HepG2 (cell line): ENCODE measurements around the gene VWA7. TPM values are rescaled to one million over a fixed set of nuclear protein-coding genes. Genes with fewer than 3 reads are reported as not detected.

ENCODE experiments used
- CAMTA2 ChIP-seq: sonication (generic); formaldehyde crosslinking; IDR thresholded peaks from 2 replicates; pipeline ENCODE4 v1.4.0; 2020; ENCODE audit warnings: mild to moderate bottlenecking, missing genetic modification reagents, borderline replicate concordance
- DMAP1 ChIP-seq: IDR thresholded peaks from 2 replicates; pipeline ENCODE4 v1.6.1; 2016
- EEA1 ChIP-seq: sonication (generic); formaldehyde crosslinking; IDR thresholded peaks from 2 replicates; pipeline ENCODE4 v1.5.1; 2020; ENCODE audit warnings: mild to moderate bottlenecking, missing genetic modification reagents, borderline replicate concordance
- FOXA1 ChIP-seq, 2 experiments: fragments of 450-650 bp in 1 of 2; sonication (generic) in 1 of 2; formaldehyde crosslinking in 1 of 2; IDR thresholded peaks; 2 replicates each; pipeline versions ENCODE4 v1.4.0 to v1.6.1; 2016 to 2020; ENCODE audit warnings: missing genetic modification reagents in 1 of 2
- KLF12 ChIP-seq: sonication (generic); formaldehyde crosslinking; IDR thresholded peaks from 2 replicates; pipeline ENCODE4 v1.4.0; 2020; ENCODE audit warnings: missing genetic modification reagents, borderline replicate concordance
- MYC ChIP-seq: sonication (generic); formaldehyde crosslinking; IDR thresholded peaks from 2 replicates; pipeline ENCODE4 v1.9.0; 2021; ENCODE audit warnings: missing genetic modification reagents, borderline replicate concordance
- NFIC ChIP-seq: IDR thresholded peaks from 2 replicates; pipeline ENCODE4 v1.6.1; 2012; ENCODE audit warnings: mild to moderate bottlenecking, low read length, inconsistent platforms
- NFKBIZ ChIP-seq: IDR thresholded peaks from 2 replicates; pipeline ENCODE4 v1.6.1; 2018; ENCODE audit warnings: missing genetic modification reagents, missing compliant biosample characterization
- POLR2A ChIP-seq, 2 experiments: IDR thresholded peaks; 2 replicates each; pipeline ENCODE4 v1.6.1; 2011; ENCODE audit warnings: low read depth in 2 of 2, low read length in 2 of 2, mild to moderate bottlenecking in 1 of 2, moderate library complexity in 1 of 2; ENCODE audit not compliant: insufficient read depth in 1 of 2
- RAD21 ChIP-seq: fragments of 450-650 bp; formaldehyde crosslinking; IDR thresholded peaks from 2 replicates; pipeline ENCODE4 v1.5.0; 2020; ENCODE audit warnings: mild to moderate bottlenecking
- RXRA ChIP-seq: sonication (generic); formaldehyde crosslinking; IDR thresholded peaks from 2 replicates; pipeline ENCODE4 v1.5.1; 2020; ENCODE audit warnings: missing genetic modification reagents
- RXRB ChIP-seq: IDR thresholded peaks from 2 replicates; pipeline ENCODE4 v1.6.1; 2016; ENCODE audit warnings: borderline replicate concordance, missing genetic modification reagents, missing compliant biosample characterization
- THAP11 ChIP-seq: IDR thresholded peaks from 2 replicates; pipeline ENCODE4 v1.6.1; 2016; ENCODE audit warnings: missing biosample characterization, missing genetic modification reagents
- ZBTB1 ChIP-seq: sonication (generic); formaldehyde crosslinking; IDR thresholded peaks from 2 replicates; pipeline ENCODE4 v1.4.0; 2020; ENCODE audit warnings: missing genetic modification reagents, borderline replicate concordance
- ZNF510 ChIP-seq: sonication (generic); formaldehyde crosslinking; IDR thresholded peaks from 2 replicates; pipeline ENCODE4 v1.4.0; 2020; ENCODE audit warnings: low read depth, mild to moderate bottlenecking, missing genetic modification reagents
- ZNF543 ChIP-seq: sonication (generic); formaldehyde crosslinking; IDR thresholded peaks from 2 replicates; pipeline ENCODE4 v1.4.0; 2020; ENCODE audit warnings: mild to moderate bottlenecking, missing genetic modification reagents
- ZNF572 ChIP-seq: sonication (generic); formaldehyde crosslinking; IDR thresholded peaks from 2 replicates; pipeline ENCODE4 v1.5.1; 2020; ENCODE audit warnings: mild to moderate bottlenecking, missing genetic modification reagents
- ZNF724P ChIP-seq: sonication (generic); formaldehyde crosslinking; IDR thresholded peaks from 2 replicates; pipeline ENCODE4 v1.8.0; 2022; ENCODE audit warnings: missing genetic modification reagents, borderline replicate concordance
- polyA plus RNA-seq, 8 experiments: library from polyadenylated mRNA; depleted of rRNA in 3 of 8; stranded (reverse) in 7 of 8; unstranded in 1 of 8; fragments of >200 nt; fragmentation: Illumina TruSeq in 4 of 8; extraction: Trizol in 4 of 8; gene quantifications; 2 replicates each; pipeline versions ENCODE4 v1.2.1 to v1.2.3, GENCODE V29; 2011 to 2016; ENCODE audit warnings: low read depth in 4 of 8, missing spikeins in 1 of 8, mixed read lengths in 1 of 8; ENCODE audit not compliant: insufficient read depth in 1 of 8
- total RNA-seq, 5 experiments: library from RNA; depleted of rRNA; stranded (reverse); fragments of >200 nt; fragmentation: Illumina TruSeq; extraction: Trizol; gene quantifications; 2 replicates each; pipeline ENCODE4 v1.2.3, GENCODE V29; 2016; ENCODE audit warnings: low read depth in 1 of 5
- TF ChIP-seq, protein P1 (sequence below): sonication (generic); formaldehyde crosslinking; conservative IDR thresholded peaks from 2 replicates; pipeline ENCODE4 v1.8.0; 2022; ENCODE audit warnings: mild to moderate bottlenecking, moderate library complexity, missing genetic modification reagents
- TF ChIP-seq, protein P2 (sequence below): sonication (generic); formaldehyde crosslinking; IDR thresholded peaks from 2 replicates; pipeline ENCODE4 v1.4.0; 2020; ENCODE audit warnings: missing genetic modification reagents
- TF ChIP-seq, protein P3 (sequence below): IDR thresholded peaks from 2 replicates; pipeline ENCODE4 v1.6.1; 2016; ENCODE audit warnings: mild to moderate bottlenecking, missing biosample characterization, missing genetic modification reagents
- TF ChIP-seq, protein P4 (sequence below): sonication (generic); formaldehyde crosslinking; IDR thresholded peaks from 2 replicates; pipeline ENCODE4 v1.5.0; 2020; ENCODE audit warnings: mild to moderate bottlenecking, missing genetic modification reagents
- TF ChIP-seq, protein P5 (sequence below): sonication (generic); formaldehyde crosslinking; IDR thresholded peaks from 2 replicates; pipeline ENCODE4 v1.4.0; 2020; ENCODE audit warnings: missing genetic modification reagents, low read depth, mild to moderate bottlenecking, borderline replicate concordance

The VWA7 gene
- total and polyA plus RNA-seq, 2 of the 13 experiments (the other 11 are each of a cell fraction or from before 2014, with no cell fraction given) = 0.86 to 3.3 TPM

DNA sequence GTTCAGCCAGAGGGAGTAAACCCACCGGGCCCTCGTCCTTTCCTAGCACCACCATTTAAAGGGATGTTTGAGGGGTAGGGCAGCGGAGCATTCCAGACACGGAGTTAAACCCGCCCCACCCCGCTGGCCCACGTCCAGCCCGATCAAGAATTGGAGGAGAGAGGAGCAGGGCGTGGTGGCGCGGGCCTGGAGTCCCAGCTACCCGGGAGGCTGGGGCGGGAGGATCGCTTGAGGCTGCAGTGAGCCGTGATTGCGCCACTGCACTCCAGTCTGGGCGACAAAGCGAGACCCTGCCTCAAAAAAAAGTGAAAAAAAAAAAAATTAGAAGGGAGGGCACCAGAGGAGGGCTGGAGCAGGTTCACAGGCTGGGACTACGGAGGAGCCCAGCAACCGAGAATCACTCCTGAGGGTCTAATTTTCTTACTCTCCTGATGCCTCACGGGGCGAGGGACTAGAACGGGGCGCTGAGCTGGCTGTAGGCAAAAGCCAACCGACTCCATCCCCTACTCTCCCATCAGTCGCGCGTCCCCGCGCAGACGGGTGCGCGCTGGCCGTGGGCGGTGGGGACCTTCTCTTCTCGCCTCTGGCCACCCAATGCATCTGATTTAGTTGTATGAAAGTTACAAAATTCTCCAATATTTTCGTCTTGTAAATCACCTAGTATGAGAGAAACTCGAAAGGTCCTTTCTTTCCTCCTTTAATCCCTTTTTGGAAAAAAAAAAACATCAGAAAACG lies 44.3 kb upstream of the VWA7 start (continued):
- TF ChIP-seq, protein P1, sequence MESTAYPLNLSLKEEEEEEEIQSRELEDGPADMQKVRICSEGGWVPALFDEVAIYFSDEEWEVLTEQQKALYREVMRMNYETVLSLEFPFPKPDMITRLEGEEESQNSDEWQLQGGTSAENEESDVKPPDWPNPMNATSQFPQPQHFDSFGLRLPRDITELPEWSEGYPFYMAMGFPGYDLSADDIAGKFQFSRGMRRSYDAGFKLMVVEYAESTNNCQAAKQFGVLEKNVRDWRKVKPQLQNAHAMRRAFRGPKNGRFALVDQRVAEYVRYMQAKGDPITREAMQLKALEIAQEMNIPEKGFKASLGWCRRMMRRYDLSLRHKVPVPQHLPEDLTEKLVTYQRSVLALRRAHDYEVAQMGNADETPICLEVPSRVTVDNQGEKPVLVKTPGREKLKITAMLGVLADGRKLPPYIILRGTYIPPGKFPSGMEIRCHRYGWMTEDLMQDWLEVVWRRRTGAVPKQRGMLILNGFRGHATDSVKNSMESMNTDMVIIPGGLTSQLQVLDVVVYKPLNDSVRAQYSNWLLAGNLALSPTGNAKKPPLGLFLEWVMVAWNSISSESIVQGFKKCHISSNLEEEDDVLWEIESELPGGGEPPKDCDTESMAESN (CRISPR knock-in tag) = peak; percentile 59; the same call in 1 of the 2 replicates
- TF ChIP-seq ZNF510 (CRISPR knock-in tag) = no peak
- 0 out of 2 replicates have a peak, but pooled peaks have one; percentile 20 for TF ChIP-seq THAP11 (CRISPR knock-in tag)
- TF ChIP-seq ZNF724P (CRISPR knock-in tag) = 0 out of 2 replicates have a peak, but pooled peaks have one; percentile 40
- 0 out of 2 replicates have a peak, but pooled peaks have one; percentile 7 for TF ChIP-seq MYC (CRISPR knock-in tag)
- peak; percentile 51; the same call in 1 of the 2 replicates for TF ChIP-seq KLF12
- 0 out of 2 replicates have a peak, but pooled peaks have one; percentile 61 for TF ChIP-seq EEA1 (CRISPR knock-in tag)
- peak; percentile 63; the same call in 1 of the 2 replicates for TF ChIP-seq ZNF572 (CRISPR knock-in tag)
- TF ChIP-seq, protein P2, sequence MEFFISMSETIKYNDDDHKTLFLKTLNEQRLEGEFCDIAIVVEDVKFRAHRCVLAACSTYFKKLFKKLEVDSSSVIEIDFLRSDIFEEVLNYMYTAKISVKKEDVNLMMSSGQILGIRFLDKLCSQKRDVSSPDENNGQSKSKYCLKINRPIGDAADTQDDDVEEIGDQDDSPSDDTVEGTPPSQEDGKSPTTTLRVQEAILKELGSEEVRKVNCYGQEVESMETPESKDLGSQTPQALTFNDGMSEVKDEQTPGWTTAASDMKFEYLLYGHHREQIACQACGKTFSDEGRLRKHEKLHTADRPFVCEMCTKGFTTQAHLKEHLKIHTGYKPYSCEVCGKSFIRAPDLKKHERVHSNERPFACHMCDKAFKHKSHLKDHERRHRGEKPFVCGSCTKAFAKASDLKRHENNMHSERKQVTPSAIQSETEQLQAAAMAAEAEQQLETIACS (CRISPR knock-in tag) = peak; percentile 98
- no peak; the same call in 1 of the 2 replicates for TF ChIP-seq DMAP1
- peak; percentile 38; the same call in 1 of the 2 replicates for TF ChIP-seq RXRA (CRISPR knock-in tag)
- TF ChIP-seq NFIC = no peak
- no peak for TF ChIP-seq RXRB (CRISPR knock-in tag)
- TF ChIP-seq, protein P3, sequence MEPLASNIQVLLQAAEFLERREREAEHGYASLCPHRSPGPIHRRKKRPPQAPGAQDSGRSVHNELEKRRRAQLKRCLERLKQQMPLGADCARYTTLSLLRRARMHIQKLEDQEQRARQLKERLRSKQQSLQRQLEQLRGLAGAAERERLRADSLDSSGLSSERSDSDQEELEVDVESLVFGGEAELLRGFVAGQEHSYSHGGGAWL (CRISPR knock-in tag) = peak; percentile 53; the same call in 1 of the 2 replicates
- TF ChIP-seq NFKBIZ (CRISPR knock-in tag) = 0 out of 2 replicates have a peak, but pooled peaks have one; percentile 6
- peak; percentile 3; the same call in 1 of the 2 replicates for TF ChIP-seq ZNF543
- TF ChIP-seq POLR2A (IDR thresholded peaks at IDR 0.05; ENCODE audit: insufficient read depth in 1 of 2, low read depth in 2 of 2, low read length in 2 of 2) = peak in 1 of 2 experiments; percentile 51; a peak in 3 of 4 replicates
- 0 out of 2 replicates have a peak, but pooled peaks have one; percentile 14 for TF ChIP-seq RAD21 (CRISPR knock-in tag)
- TF ChIP-seq FOXA1 (IDR thresholded peaks at IDR 0.05) = no peak
- TF ChIP-seq FOXA1 (CRISPR knock-in tag; IDR thresholded peaks at IDR 0.05) = no peak; the same call in 1 of the 2 replicates
- TF ChIP-seq, protein P4, sequence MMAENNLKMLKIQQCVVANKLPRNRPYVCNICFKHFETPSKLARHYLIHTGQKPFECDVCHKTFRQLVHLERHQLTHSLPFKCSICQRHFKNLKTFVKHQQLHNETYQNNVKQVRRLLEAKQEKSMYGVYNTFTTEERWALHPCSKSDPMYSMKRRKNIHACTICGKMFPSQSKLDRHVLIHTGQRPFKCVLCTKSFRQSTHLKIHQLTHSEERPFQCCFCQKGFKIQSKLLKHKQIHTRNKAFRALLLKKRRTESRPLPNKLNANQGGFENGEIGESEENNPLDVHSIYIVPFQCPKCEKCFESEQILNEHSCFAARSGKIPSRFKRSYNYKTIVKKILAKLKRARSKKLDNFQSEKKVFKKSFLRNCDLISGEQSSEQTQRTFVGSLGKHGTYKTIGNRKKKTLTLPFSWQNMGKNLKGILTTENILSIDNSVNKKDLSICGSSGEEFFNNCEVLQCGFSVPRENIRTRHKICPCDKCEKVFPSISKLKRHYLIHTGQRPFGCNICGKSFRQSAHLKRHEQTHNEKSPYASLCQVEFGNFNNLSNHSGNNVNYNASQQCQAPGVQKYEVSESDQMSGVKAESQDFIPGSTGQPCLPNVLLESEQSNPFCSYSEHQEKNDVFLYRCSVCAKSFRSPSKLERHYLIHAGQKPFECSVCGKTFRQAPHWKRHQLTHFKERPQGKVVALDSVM (CRISPR knock-in tag) = peak; percentile 97
- no peak for TF ChIP-seq ZBTB1 (CRISPR knock-in tag)
- TF ChIP-seq CAMTA2 (CRISPR knock-in tag) = no peak
- TF ChIP-seq, protein P5, sequence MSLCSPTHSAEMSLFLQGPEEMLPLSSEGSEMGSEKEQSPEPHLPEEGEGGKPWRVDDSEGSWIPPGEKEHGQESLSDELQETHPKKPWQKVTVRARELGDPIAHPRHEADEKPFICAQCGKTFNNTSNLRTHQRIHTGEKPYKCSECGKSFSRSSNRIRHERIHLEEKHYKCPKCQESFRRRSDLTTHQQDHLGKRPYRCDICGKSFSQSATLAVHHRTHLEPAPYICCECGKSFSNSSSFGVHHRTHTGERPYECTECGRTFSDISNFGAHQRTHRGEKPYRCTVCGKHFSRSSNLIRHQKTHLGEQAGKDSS (CRISPR knock-in tag) = no peak
